Effector memory CD8-positive, alpha-beta T cell (primary cell): ENCODE results near the gene ABR.
A peak's percentile ranks its signal among the peaks of the same experiment; 100 is the strongest.

Experiments used
- ATAC-seq: fragments of 150-1000 bp; cut with Tn5 transposase; replicated peaks from 2 replicates; pipeline ENCODE4 v1.10.0; 2021; ENCODE audit warnings: mild to moderate bottlenecking, moderate library complexity
- DNase-seq, 3 experiments: peaks; one replicate each; pipeline ENCODE4 v3.0.0; 2021
- H3K27ac Mint-ChIP-seq, 2 donors: one replicate each; pipeline ENCODE4 v1.8.0; 2022; ENCODE audit warnings: mild to moderate bottlenecking in 2 of 2, mixed read lengths in 2 of 2, moderate library complexity in 2 of 2
- H3K27me3 Mint-ChIP-seq, 2 donors: one replicate each; pipeline ENCODE4 v1.8.0; 2022; ENCODE audit warnings: mixed read lengths in 2 of 2
- H3K36me3 Mint-ChIP-seq: one replicate; pipeline ENCODE4 v1.8.0; 2022; ENCODE audit warnings: mild to moderate bottlenecking, moderate library complexity, mixed read lengths; ENCODE audit not compliant: insufficient read depth
- H3K4me1 Mint-ChIP-seq, 2 donors: one replicate each; pipeline ENCODE4 v1.8.0; 2022; ENCODE audit warnings: low read depth in 2 of 2, mixed read lengths in 2 of 2
- H3K4me3 Mint-ChIP-seq, 2 donors: one replicate each; pipeline ENCODE4 v1.8.0; 2022; ENCODE audit warnings: mild to moderate bottlenecking in 2 of 2, mixed read lengths in 2 of 2, moderate library complexity in 2 of 2
- H3K9me3 Mint-ChIP-seq, 2 donors: one replicate each; pipeline ENCODE4 v1.8.0; 2022; ENCODE audit warnings: mixed read lengths in 2 of 2

Gene ABR

GRCh38 chr17:1196946-1197345, 17.2 kb upstream of the ABR start:
- Mint-ChIP-seq H3K36me3 (peaks cover 21% of the 10 kb centered on the region), H3K27me3 (no peaks in the 10 kb centered on the region), H3K4me3 (peak overlapping the region in 1 of 2 donors; percentile 67), H3K9me3 (no peaks in the 10 kb centered on the region), H3K4me1 (peaks cover 42 to 48% of the 10 kb centered on the region in 2 donors), H3K27ac (peak overlapping the region; percentile 73 to 84)
- ATAC-seq (no peak), DNase-seq (no peak)

- ATAC-seq (no peak), DNase-seq (no peak)
- H3K9me3 Mint-ChIP-seq = no peaks in the 10 kb centered on the region
- H3K36me3 Mint-ChIP-seq = peaks cover 6% of the 10 kb centered on the region
- H3K27ac Mint-ChIP-seq = peak overlapping the region in 1 of 2 donors; percentile 38
- H3K4me1 Mint-ChIP-seq = peaks cover 19 to 24% of the 10 kb centered on the region in 2 donors
- no peak overlapping the region for H3K4me3 Mint-ChIP-seq
- H3K27me3 Mint-ChIP-seq = peaks cover 5 to 15% of the 10 kb centered on the region in 2 donors
These were observed 13.3 kb upstream of the ABR start for GRCh38 chr17:1192911-1193699.

GRCh38 chr17:1190751-1191331, 11.1 kb upstream of the ABR start:
- Mint-ChIP-seq H3K36me3 (peaks cover 2% of the 10 kb centered on the region), H3K27me3 (peaks cover 5 to 15% of the 10 kb centered on the region in 2 donors), H3K4me3 (no peak overlapping the region), H3K9me3 (no peaks in the 10 kb centered on the region), H3K4me1 (peaks cover 13 to 17% of the 10 kb centered on the region in 2 donors), H3K27ac (no peak overlapping the region)
- ATAC-seq (no peak), DNase-seq (no peak)

- peaks cover 5 to 15% of the 10 kb centered on the region in 2 donors for H3K27me3 Mint-ChIP-seq
- no peak for ATAC-seq
- DNase-seq = no peak
These were observed 9.2 kb upstream of the ABR start for GRCh38 chr17:1188812-1189504.

GRCh38 chr17:1186923-1187771, 7.4 kb upstream of the ABR start:
- no peaks in the 10 kb centered on the region for H3K9me3 Mint-ChIP-seq
- peaks cover 8 to 15% of the 10 kb centered on the region in 2 donors for H3K4me1 Mint-ChIP-seq
- DNase-seq = peak; percentile 70 to 77 (median 71)
- peak; percentile 98 for ATAC-seq
- H3K36me3 Mint-ChIP-seq = peaks cover 2% of the 10 kb centered on the region
- no peak overlapping the region for H3K4me3 Mint-ChIP-seq
- no peak overlapping the region for H3K27ac Mint-ChIP-seq
- peaks cover 5 to 15% of the 10 kb centered on the region in 2 donors for H3K27me3 Mint-ChIP-seq

More at GRCh38 chr17:1188812-1189504, 9.2 kb upstream of the ABR start:
- Mint-ChIP-seq H3K9me3 (no peaks in the 10 kb centered on the region), H3K4me1 (peaks cover 13 to 17% of the 10 kb centered on the region in 2 donors), H3K4me3 (no peak overlapping the region), H3K36me3 (peaks cover 2% of the 10 kb centered on the region), H3K27ac (no peak overlapping the region)

- Mint-ChIP-seq H3K36me3 (peaks cover 2% of the 10 kb centered on the region), H3K9me3 (no peaks in the 10 kb centered on the region), H3K4me3 (no peak overlapping the region), H3K27me3 (peaks cover 5 to 15% of the 10 kb centered on the region in 2 donors), H3K4me1 (peaks cover 8 to 15% of the 10 kb centered on the region in 2 donors), H3K27ac (no peak overlapping the region)
- DNase-seq (no peak), ATAC-seq (no peak)
These were observed 6.5 kb upstream of the ABR start for GRCh38 chr17:1186214-1186820.

GRCh38 chr17:1183171-1183873, 3.5 kb upstream of the ABR start:
- Mint-ChIP-seq H3K27ac (no peak overlapping the region), H3K4me1 (peaks cover 8 to 22% of the 10 kb centered on the region in 2 donors), H3K36me3 (peaks cover 2% of the 10 kb centered on the region), H3K4me3 (no peak overlapping the region), H3K27me3 (no peaks in the 10 kb centered on the region), H3K9me3 (no peaks in the 10 kb centered on the region)
- no peak for ATAC-seq
- DNase-seq = no peak

GRCh38 chr17:1182811-1183170, 3.0 kb upstream of the ABR start:
- H3K4me3 Mint-ChIP-seq = no peak overlapping the region
- no peaks in the 10 kb centered on the region for H3K9me3 Mint-ChIP-seq
- no peak for DNase-seq
- ATAC-seq = no peak
- H3K27ac Mint-ChIP-seq = no peak overlapping the region
- H3K4me1 Mint-ChIP-seq = peaks cover 8 to 23% of the 10 kb centered on the region in 2 donors
- no peaks in the 10 kb centered on the region for H3K27me3 Mint-ChIP-seq
- peaks cover 2% of the 10 kb centered on the region for H3K36me3 Mint-ChIP-seq

GRCh38 chr17:1181753-1182137, 2.0 kb upstream of the ABR start:
- no peak for ATAC-seq
- peak overlapping the region in 1 of 2 donors; percentile 33 for H3K4me3 Mint-ChIP-seq

GRCh38 chr17:1180958-1181752, 1.4 kb upstream of the ABR start:
- Mint-ChIP-seq H3K4me1 (peaks cover 3 to 15% of the 10 kb centered on the region in 2 donors), H3K36me3 (peaks cover 4% of the 10 kb centered on the region), H3K27ac (no peak overlapping the region), H3K27me3 (no peaks in the 10 kb centered on the region), H3K9me3 (no peaks in the 10 kb centered on the region), H3K4me3 (peak overlapping the region; percentile 33 to 77)
- ATAC-seq (peak; percentile 31), DNase-seq (no peak)

More at GRCh38 chr17:1181753-1182137, 2.0 kb upstream of the ABR start:
- Mint-ChIP-seq H3K9me3 (no peaks in the 10 kb centered on the region), H3K27ac (no peak overlapping the region), H3K27me3 (no peaks in the 10 kb centered on the region), H3K36me3 (no peaks in the 10 kb centered on the region), H3K4me1 (peaks cover 3 to 20% of the 10 kb centered on the region in 2 donors)
- no peak for DNase-seq

- DNase-seq (peak in 2 of 3 experiments; percentile 16 to 34), ATAC-seq (peak; percentile 59)
- H3K4me1 Mint-ChIP-seq = peaks cover 3 to 15% of the 10 kb centered on the region in 2 donors
- H3K27ac Mint-ChIP-seq = peak overlapping the region; percentile 65 to 70
- peak overlapping the region; percentile 77 to 80 for H3K4me3 Mint-ChIP-seq
- peaks cover 4% of the 10 kb centered on the region for H3K36me3 Mint-ChIP-seq
- no peaks in the 10 kb centered on the region for H3K9me3 Mint-ChIP-seq
- no peaks in the 10 kb centered on the region for H3K27me3 Mint-ChIP-seq
These were observed 516 bp downstream of the ABR start for GRCh38 chr17:1179112-1179817.
